ENCODE measurements around the gene COG2.

DNA sequence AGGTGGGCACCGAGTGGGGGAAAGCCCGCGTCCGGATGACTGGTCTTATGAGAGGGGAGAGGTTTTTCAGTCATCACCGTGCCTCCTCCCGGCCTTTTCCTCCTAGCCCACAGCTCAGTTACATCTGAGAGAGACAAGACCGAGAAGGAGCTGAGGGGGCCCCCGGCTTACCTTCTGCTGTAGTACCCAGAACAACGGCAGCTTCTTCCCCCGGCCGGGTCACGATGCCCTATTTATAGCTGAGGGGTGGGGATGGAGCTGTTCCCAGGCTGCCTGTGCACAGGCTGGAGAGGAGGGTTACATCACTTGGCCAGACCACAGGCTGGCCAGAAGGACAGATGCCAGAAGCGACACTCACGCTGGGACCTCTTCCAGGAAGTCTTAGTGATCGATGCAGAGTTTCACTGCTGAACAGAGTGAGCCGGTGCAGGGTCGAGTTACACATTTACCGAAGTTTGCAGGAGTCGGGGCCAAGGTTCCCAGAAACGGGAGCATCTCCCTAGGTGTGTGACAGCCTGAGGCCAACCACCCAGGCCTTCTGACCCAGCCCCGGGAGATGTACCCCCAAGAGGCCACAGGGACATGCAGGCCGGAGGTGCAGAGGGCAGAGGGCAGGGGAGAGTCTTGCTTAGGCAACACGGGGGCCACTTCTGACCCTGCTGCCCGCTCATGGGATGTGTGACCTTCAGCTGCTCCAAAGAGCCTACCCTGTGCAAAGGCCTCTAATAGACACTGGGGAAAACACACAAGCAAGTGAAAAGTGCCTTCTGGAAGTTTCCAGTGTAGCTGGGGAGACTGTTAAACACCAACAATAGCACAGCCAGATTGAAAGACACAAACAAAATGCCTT lies 71.9 kb downstream of the COG2 start, which contains the start of gene AGT:
- peak; percentile 99 for TF ChIP-seq POLR2A (IDR thresholded peaks at IDR 0.05)
- TF ChIP-seq, protein P1, sequence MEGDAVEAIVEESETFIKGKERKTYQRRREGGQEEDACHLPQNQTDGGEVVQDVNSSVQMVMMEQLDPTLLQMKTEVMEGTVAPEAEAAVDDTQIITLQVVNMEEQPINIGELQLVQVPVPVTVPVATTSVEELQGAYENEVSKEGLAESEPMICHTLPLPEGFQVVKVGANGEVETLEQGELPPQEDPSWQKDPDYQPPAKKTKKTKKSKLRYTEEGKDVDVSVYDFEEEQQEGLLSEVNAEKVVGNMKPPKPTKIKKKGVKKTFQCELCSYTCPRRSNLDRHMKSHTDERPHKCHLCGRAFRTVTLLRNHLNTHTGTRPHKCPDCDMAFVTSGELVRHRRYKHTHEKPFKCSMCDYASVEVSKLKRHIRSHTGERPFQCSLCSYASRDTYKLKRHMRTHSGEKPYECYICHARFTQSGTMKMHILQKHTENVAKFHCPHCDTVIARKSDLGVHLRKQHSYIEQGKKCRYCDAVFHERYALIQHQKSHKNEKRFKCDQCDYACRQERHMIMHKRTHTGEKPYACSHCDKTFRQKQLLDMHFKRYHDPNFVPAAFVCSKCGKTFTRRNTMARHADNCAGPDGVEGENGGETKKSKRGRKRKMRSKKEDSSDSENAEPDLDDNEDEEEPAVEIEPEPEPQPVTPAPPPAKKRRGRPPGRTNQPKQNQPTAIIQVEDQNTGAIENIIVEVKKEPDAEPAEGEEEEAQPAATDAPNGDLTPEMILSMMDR (IDR thresholded peaks at IDR 0.05): no peak

Measured in right lobe of liver (tissue), 4 donors.